ENCODE measurements around the gene GC.
A peak's percentile ranks its signal among the peaks of the same experiment; 100 is the strongest.
"Not testable (repeated sequence)": the region's sequence is repeated elsewhere in the genome, so short reads cannot be mapped to it uniquely, and the experiment has no call there.

The GC gene

GRCh38 chr4:71765821-71766383 lies 18.0 kb downstream of the GC start:
- DNase-seq = no peak

GRCh38 chr4:71765350-71765749 lies 18.5 kb downstream of the GC start:
- no peak for DNase-seq

GRCh38 chr4:71752383-71753042 lies 31.4 kb downstream of the GC start:
- DNase-seq = no peak

- no peak for DNase-seq
Measured at GRCh38 chr4:71749008-71749594, 34.8 kb downstream of the GC start.

- no peak for DNase-seq
Measured at GRCh38 chr4:71746379-71746778, 37.5 kb downstream of the GC start.

- DNase-seq = not testable (repeated sequence)
Measured at GRCh38 chr4:71738782-71739181, 45.1 kb downstream of the GC start.

GRCh38 chr4:71732706-71733105 lies 51.2 kb downstream of the GC start:
- DNase-seq = no peak

GRCh38 chr4:71732066-71732465 lies 51.8 kb downstream of the GC start:
- no peak for DNase-seq

GRCh38 chr4:71729856-71730255 lies 54.0 kb downstream of the GC start:
- DNase-seq = no peak

- peak in 1 of 2 donors; percentile 8 for DNase-seq
Measured at GRCh38 chr4:71713611-71714203, 70.2 kb downstream of the GC start.

GRCh38 chr4:71711985-71712348 lies 71.9 kb downstream of the GC start:
- DNase-seq = no peak

- no peak for DNase-seq
Measured at GRCh38 chr4:71711044-71711984, 72.6 kb downstream of the GC start.

GRCh38 chr4:71709961-71710360 lies 73.9 kb downstream of the GC start:
- no peak for DNase-seq

GRCh38 chr4:71698141-71698540 lies 85.7 kb downstream of the GC start:
- no peak for DNase-seq

GRCh38 chr4:71697031-71697430 lies 86.8 kb downstream of the GC start:
- DNase-seq = no peak

GRCh38 chr4:71694961-71695360 lies 88.9 kb downstream of the GC start:
- DNase-seq = no peak

- no peak for DNase-seq
Measured at GRCh38 chr4:71692963-71693362, 90.9 kb downstream of the GC start.

GRCh38 chr4:71692198-71692597 lies 91.7 kb downstream of the GC start:
- no peak for DNase-seq

Data from bone marrow (tissue), 2 donors.